COLO829 (cell line): ENCODE measurements around the gene ACTN4.

Experiments
- DNase-seq: peaks from one replicate; pipeline ENCODE4 v3.0.0; 2012; ENCODE audit warnings: low spot score

ACTN4 gene

GRCh38 chr19:38635483-38636399 lies 11.7 kb upstream of the ACTN4 start:
- DNase-seq: no peak

GRCh38 chr19:38638461-38638860 lies 9.0 kb upstream of the ACTN4 start:
- no peak for DNase-seq

DNA sequence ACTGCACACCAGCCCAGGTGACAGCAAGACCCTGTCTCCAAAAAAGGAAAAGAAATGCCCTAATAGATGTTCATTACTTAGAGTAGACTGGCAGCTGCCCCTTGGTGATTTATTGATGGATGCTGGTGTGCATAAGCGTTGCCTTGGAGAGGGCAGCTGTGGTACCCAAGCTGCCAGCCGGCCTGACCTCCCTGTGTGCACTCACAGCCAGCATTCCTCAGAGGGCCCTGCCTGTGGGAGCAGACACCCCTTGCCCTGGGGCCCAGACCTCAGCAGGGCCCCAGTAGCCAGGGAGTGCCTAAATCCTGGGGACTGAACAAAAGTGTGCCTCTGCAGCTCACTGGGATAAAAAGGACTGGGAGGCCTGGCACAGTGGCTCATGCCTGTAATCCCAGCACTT lies 7.8 kb upstream of the ACTN4 start:
- DNase-seq: no peak

DNA sequence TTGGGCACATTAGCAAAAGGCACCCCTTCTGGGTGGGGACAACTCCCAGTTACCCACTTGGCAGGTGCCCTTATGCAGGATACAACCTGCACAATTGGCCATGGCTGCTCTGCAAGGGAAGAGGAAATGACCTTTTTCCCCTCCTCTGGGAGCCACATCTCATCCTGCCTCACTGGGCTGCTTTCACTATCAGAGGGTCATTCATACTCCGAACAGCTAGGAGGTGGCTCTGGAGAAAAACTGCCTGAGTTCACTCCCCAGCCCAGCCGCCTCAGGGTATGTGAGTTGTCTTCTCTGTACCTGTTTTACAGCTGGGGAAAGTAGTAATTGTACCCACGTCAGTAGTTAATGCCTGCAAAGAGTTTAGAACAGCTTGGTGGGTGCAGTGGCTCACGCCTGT lies 7.1 kb upstream of the ACTN4 start:
- DNase-seq: no peak

GRCh38 chr19:38642176-38642575 lies 5.3 kb upstream of the ACTN4 start:
- DNase-seq: no peak

DNA sequence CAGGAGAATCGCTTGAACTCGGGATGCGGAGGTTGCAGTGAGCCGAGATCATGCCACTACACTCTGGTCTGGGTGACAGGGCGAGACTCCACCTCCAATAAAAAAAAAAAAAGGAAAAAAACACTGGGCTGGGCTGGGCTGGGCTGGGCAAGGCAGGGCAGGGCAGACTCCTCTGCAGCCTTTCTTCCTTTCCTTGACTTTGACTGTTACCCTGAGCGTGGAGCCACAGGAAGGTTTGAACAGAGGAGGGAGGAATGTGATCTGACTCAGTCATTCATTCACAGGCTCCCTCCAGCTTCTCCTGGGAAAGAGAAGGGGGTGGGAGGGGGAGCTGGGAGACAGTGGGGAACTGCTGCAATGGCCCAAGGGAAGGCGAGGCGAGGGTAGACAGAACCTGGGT lies 2.7 kb upstream of the ACTN4 start:
- no peak for DNase-seq

DNA sequence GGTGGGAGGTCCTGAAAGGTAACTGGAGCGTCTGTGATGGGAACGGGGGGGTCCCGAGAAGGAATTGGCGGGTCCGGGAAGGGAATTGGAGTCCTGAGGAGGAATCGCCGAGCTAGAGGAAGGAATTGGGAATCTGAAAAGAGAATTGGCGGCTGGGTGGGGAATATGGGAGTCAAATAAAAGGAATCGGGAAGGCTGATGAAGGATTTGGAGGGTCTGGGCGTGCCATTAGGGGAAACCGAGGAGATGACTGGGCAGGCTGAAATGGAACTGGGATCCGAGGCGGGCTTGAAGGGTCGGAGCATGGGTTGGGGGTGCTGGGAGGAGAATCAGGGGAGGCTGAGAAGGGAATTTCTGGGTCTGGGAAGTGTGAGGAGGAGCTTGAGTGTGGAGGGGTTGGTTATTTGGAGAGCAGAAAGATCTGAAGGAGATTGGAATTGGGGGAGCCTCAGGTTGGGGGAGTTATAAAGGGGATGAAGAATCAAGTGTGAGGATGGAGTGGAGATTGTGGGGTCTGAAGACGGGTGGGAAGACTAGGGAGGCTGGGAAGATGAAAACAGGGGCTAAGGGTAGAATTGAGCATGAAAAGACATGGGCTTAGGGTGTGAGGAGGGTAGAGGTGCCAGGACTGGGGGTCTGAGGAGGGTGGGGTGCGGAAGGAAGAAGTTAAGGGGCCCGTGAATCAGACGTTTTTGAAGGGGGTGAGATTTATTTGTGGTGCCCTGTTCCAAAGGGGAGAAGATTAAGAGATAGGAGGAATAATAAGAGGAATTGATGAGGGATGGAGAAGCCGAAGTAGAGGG lies 718 bp downstream of the ACTN4 start:
- DNase-seq: no peak

- peak; percentile 31 for DNase-seq
Observed at GRCh38 chr19:38648769-38649304, 1.4 kb downstream of the ACTN4 start.

DNA sequence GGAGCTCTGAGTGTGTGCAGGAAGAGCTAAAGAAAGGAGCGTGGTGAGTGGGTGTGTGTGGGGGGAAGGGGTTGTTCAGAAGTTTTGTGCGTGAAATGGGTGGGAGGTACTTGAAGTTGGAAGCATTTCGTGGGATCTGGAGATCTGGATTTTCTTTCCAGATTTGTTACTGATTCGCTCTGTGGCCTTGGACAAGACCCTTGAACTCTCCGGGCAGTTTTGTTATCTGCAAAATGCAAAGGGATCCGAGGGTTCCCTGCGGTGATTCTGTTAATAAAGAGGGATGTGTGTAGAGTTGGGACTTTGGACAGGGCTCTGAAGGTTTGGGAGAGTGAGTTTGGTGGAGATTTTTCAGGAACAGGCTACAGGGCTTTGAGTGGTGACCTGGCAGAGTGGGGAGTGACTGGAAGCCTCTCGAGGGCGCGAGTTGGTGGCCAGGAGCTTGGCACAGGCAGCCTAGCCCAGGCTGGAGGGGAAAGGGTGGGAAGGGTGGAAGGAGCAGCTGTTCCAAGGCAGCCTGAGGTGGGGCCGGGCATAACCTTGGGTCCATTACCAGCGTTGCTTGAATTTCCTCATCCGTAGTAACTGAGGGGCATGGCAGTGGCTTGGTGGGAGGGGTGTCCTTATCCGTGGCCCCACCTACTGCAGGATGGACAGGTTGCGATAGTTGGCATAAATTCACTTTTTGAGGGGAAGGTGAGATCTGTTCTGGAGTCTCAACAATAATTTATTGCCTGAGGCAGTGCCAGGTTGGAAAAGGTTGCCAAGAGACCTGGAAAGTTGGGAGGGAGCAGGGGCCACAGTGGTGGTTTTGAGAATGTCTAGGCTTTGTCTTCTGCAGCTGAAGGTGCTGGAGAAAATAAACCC lies 2.1 kb downstream of the ACTN4 start:
- no peak for DNase-seq

DNA sequence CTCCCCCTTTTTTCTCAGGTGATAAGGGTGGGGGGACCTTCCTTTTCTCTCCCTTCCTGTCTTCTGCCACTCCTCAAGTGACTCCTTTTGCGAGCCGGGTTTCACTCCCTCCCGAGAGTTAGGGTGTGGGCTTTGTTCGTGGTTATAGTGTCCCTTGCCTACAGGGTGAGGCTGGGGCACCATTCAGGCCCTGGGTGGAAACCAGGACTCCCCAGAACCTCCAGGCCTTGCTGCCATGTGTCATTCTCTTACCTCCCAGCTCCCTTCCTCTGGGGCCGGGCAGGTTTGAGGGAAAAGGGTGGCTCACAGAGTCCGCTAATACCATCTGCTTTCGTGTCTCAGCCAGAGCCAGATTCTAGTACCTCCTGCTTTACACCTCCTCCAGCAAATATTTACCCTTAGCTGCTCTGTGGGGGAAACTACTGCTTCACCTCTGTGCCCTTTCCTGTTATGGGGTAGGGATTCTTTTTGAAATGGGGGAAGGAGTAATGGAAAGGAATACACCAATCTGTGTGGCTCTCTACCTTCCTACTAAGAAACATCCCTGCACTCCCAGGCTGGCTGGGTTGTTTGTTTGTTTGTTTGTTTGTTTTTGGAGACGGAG lies 2.8 kb downstream of the ACTN4 start:
- no peak for DNase-seq

GRCh38 chr19:38650911-38651584 lies 3.6 kb downstream of the ACTN4 start:
- no peak for DNase-seq

DNA sequence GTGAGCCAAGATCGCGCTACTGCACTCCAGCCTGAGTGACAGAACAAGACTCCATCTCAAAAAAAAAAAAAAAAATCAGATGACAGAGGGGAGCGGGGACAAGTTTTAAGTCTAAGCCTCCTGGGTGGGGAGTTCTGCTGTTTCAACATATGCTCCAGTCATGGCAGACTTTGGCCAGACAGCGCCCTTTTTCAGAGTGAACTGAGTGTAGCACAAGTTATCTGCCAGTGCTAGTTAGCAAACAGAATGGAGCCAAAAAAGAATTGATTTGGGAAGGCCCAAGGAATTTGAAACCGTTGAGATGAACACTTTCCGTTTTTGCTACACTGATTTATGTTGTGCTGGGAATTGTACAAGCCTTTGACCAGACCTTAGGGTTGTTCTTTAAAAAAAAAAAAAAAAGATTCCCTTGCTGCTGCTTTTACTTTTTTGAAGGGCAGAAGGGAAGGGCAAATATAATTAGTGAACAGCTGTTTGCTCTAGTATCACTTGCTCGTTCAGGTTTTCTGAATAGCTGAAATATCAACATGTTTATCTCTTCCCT lies 5.7 kb downstream of the ACTN4 start:
- DNase-seq: no peak

GRCh38 chr19:38654628-38655055 lies 7.2 kb downstream of the ACTN4 start:
- DNase-seq: no peak

- no peak for DNase-seq
Observed at GRCh38 chr19:38655148-38655824, 7.8 kb downstream of the ACTN4 start.

DNA sequence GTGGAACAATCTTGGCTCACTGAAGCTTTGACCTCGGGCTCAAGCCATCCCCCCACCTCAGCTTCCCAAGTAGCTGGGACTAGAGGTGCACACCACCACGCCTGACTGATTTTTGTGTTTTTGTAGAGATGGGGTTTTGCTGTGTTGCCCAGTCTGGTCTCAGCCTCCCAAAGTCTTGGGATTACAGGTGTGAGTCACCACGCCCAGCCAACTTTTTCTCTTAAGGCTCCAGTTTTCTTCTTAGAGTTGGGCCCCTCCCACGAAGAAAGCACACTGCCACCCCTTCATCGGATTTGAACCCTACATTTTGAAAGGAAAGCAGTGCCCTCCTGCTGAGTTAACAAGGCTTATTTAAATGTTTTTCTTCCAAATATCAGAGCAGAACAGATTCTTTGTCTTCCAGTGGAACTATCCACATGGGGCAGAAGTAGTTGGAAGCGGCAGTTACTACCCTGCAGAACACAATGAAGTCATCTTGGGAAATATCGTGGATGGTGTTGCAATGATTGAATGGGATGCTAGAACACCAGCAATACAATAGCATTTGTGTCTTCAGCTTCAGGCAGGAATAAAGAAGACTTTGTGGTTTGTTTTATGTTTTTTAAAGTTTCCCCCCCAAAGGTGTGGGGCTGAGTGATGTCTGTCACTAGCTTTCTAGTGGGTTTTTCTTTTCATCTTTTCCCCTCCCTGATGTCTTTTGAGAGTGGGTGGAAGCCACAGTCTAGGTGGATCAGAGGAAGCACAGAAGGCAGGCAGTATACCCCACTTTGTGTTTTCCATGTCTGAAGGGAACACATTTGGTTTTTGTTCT lies 8.9 kb downstream of the ACTN4 start:
- peak; percentile 50 for DNase-seq

GRCh38 chr19:38657633-38658222 lies 10.3 kb downstream of the ACTN4 start:
- no peak for DNase-seq

DNA sequence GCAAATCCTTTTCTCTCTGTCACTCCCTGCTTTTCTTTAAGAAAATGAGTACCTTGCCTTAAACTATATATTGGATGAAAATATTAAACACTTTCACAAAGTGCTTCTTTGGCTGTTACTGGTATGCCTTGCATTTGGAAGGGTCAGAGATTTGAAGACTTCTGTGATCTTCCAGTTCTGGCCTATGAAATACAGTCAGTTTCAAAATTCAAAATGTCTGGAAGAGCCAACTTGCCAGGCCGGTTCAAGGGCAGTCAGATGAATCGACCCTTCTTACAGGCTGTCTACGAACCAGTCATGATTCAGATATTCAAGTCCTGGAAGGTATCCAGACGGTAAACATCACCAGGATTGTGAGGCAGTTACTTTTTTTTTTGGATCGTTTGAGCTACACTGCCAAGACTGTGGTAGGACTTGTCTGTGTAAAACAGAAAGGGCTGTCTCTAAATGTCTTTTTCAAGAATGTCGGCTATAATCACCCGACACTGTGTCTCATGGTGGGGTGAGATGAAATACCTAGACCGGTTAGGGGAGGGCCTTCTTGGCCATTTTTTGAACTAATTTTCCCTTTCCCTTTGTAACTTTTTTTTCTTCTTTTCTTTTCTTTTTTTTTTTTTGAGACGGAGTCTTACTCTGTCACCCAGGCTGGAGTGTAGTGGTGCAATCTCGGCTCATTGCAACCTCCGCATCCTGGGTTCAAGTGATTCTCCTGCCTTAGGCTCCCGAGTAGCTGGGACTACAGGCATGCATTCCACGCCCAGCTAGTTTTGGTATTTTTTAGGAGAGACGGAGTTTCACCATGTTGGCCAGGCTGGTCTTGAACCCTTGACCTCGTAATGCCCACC lies 11.2 kb downstream of the ACTN4 start:
- DNase-seq: peak; percentile 94

DNA sequence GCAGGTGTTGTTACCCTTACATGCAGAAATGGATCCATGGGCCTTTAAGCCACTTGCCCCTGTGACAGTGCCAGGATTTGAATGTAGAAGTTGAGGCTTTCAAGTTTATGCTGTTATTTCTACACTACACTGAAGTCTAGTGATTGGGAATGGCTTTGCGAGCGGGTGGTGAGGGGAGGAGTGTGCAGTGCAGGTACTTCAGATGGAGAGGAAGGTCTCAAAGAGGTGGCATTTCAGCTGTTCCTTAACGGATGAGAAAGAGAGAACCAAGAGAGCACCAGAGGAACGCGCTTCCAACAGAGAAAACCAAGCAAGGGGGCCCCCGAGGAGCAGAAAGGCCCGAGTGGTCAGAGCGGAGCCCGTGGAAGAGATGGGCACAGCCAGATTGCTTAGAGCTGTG lies 13.3 kb downstream of the ACTN4 start:
- DNase-seq: no peak
